Right renal pelvis (tissue), 4 donors: ENCODE results near the gene RGS11. TPM values are rescaled to one million over a fixed set of nuclear protein-coding genes. Genes with fewer than 3 reads are reported as not detected.

Experiments
- DNase-seq, 4 donors: peaks; one replicate each; pipeline ENCODE4 v3.0.0-alpha.2; 2013; ENCODE audit warnings: low read depth in 4 of 4, low spot score in 3 of 4, missing footprints in 1 of 4
- polyA plus RNA-seq, 4 donors: library from polyadenylated mRNA; unstranded; fragments of 120-200 nt; gene quantifications; one replicate each; pipeline ENCODE4 v1.2.1, GENCODE V29; 2013; ENCODE audit not compliant: insufficient read length in 4 of 4

The RGS11 gene
- polyA plus RNA-seq, 4 donors, result 0.68 to 2.8 (median 1.9) TPM

DNA sequence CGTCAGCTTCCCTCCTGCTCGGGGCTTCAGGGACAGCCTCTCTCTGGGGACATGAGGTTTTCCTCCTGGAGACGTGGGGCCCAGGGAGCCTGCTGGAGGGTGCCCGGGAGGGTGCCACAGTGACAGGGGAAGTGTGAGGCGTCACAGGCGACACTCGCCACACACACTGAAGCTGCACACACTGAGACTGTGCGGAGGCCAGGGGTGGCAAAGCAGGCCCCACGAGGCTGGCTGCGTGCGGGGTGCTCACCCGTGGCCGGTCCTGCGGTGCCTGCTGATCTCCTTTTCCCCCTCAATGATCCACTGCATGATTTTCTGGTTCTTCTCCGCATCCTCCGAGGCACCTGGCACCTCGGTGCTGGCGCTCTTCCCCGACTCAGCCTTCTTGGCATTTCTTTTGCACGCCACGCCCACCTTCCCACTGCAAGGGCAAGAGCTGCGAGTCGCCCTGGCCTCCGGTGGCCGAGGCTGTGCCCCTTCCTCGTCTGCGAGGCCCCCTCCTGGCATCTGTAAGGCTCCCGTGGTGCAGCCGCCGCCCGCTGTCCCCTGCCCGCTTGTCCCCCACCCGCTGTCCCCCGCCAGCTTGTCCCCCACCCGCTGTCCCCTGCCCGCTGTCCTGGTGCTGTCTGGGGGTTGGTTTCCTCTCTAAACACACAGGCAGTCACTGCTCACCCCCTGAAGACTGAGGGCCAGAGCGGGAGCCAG lies 21.2 kb upstream of the RGS11 start:
- no peak for DNase-seq

DNA sequence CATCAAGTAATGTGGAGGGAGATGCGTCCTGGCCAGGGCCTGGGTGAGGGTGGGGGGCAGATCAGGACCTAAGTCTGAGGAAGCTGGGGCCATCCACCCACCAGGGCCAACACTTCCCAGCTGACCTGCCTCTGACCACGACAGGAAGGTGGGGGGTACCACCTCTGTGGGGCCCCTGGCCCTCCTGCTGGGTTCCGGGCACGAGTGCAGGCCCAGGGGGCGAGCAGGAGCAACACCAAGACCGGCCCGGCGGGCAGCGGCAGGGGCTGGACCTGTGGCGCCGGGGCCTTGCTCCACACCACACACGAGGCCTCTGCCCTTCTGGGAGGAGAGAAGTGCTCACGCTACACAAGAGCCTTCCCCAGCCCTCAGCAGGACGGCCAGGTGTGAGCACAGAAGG lies 20.5 kb upstream of the RGS11 start:
- DNase-seq, result no peak

DNA sequence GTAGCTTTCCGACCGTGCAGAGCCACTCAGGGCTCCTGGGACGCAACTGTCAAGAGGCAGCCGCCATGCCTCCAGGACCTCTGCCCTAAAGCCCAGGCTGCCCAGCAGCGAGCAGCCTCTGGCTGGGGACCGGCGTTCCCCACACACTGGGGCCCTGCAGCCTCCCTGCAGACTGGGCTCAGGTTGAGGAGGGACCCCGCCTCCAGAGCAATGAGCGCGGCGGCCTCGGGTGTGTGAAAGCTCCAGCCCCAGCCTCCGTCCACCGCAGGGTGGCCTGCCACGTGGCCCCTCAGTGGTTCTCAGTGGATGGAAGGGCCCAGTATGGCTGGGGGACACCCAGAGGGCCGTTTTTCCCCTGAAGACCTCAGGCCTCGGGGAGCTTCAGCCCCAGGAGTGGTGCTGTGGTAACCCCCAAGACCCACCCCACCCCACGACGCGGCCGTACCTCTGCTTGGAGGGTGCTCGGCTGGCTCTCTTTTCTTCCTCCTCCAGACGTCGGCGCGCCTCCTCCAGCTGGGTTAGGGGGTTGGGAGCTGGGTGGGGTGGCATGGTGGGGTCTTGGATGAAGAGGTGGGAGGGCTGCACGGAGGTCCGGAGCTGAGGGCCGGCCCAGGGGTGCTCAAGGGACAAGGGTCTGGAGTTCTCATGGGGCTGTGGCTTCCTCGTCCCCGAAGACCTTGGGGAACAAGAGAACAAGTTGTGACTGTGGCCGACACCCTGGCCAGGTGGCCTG lies 17.5 kb upstream of the RGS11 start:
- no peak for DNase-seq

DNA sequence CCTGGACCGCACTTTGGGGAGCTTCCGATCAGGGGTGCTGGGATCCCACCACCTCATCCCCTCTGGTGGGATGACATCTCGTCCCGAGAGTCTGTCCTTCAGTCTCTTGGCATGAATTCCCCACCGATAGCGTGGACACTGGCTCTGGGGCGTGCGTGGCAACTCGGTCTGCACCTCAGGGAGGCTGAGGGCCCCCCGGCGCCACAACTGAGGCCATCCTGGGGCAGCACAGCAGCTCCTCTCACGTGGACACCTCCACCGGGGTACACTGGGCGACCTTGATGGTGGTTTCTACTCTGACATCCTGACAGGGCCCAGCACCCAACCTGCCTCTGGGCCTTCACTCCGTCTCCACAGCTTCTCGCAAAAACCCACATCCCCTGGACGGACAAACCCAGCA lies 15.8 kb upstream of the RGS11 start:
- DNase-seq, result no peak

DNA sequence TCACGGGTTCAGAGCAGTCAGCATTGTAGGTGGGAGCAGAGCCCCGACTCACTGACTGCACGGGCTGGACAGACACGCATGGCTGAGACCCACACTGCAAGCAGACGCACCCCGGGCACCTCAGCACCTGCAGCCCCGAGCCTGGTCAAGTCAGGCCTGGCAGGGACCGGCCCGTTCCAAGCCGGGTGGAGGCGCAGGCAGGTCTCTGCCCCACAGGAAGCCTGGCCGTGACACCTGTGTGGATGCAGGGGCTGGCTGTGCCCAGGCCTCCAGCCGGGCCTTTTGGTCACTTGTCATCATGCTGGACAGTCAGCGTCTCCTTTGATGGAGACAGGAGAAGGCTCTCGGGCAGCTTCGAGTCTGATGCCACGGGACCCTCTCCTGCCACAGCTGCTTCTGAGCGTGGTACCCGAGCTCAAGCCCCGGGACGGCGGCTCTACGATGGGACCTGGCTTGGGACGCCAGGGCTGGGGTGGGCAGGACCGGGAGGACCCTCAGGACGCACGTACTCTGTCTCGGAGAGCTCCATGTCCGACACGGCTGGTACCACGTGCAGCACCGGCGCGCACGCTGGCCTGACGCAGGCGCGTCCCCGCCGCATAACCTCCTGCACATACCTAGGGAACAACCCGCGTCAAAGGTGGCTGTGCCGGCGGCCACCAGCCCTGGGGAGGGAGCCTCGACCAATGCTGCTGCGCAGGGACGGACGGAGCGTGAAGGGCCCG lies 15.1 kb upstream of the RGS11 start:
- DNase-seq, result no peak

DNA sequence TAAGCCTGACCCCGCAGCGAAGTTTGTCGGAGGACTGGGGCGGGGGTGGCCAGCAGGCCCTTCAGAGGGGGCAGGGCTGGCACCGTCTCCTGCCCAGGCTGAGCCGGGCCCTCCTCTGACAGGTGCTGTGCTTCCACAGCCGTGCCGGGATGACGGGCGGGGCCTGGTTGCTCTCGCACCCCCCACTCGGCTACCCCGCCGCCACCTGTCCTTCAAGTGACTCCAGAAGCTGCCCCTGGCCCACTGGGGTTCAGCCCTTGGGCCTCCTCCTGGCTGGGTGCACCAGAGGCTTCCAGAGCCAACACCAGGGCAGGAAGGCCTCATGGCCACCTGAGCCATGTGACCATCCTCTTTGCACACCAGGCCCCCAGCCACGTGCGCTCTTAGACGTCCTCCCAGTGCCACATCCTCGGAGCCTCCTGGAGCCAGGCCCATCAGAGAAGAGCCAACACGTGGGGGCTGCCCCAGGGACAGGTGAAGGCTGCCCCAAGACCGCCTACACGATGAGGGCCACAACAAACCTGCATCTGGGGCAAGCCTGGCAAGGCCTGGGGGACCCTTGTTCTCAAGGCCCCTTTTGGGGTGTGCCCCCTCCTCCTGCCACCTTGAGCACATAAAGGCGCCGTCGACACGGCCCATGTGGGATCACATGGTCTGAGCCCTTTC lies 14.4 kb upstream of the RGS11 start:
- DNase-seq, result no peak

DNA sequence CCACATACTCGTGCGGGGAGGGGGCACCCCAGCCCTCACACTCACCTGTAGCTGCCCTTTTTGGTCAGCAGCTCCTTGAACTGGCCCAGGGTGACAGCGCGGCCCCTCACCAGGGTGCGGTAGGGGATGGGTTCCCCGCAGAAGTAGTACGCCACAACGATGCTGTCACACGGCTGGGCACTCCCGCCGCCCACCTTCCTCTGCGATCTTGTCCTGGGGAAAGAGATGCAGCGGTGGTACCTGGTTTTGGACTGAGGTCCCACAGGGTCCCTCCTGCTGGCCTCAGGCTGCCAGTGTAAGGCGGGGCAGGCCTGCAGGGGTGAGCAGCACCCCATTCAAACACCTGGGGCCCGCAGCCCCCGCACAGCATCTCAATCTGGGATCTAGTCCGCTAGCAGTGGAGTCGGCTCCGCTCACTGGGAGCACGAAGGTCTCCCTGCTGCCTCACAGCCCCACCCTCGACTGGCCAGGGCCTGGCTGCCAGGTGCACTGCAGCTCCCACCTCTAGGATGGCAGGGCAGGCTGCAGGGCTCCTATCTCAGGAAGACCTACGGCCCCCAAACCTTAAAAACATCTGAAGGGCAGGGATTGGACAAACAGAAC lies 13.8 kb upstream of the RGS11 start:
- DNase-seq, result no peak

DNA sequence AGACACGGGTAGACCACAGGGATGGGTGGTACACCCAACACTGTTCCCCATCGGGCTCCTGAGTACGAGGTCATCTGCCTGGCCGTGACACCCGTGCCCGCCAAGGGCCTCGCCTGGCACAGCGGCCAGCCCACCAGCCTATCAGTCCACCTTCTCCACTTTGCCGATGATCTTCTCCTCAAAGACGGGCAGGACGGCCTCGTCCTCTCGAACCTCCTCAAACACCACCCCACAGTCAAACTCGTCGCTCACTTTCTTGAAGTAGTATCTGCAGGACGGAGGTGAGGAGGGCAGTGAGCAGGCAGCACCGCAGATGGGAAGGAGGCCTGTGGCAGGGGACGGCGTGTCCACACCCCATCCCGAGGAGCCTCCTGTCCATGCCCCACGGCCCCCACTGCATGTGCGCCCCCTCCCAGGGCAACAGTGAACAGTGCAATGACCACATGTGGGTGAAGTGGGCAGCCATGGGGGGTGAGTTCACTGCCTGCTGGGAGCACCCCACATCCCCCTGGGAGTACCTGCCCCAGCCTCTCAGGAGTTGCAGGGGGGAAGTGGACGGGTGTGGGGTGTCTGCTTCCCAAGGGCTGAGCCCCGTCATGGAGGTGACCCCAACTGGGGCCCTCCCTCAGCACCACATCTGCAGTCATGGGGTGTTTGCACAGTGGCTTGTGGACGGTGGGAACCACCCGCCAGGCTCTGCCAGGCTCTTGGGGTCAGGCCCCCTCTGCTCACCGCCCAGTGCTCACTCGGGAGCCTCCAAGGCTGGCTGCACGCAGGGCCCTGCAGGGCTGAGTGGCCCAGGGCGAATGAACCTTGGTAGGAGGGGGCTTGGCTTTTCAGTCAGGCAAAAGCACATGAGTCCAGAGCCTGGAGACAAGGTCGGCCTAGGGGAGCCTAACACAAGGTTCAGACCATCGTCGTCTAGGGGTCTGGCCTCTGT lies 12.5 kb upstream of the RGS11 start:
- DNase-seq, result no peak

DNA sequence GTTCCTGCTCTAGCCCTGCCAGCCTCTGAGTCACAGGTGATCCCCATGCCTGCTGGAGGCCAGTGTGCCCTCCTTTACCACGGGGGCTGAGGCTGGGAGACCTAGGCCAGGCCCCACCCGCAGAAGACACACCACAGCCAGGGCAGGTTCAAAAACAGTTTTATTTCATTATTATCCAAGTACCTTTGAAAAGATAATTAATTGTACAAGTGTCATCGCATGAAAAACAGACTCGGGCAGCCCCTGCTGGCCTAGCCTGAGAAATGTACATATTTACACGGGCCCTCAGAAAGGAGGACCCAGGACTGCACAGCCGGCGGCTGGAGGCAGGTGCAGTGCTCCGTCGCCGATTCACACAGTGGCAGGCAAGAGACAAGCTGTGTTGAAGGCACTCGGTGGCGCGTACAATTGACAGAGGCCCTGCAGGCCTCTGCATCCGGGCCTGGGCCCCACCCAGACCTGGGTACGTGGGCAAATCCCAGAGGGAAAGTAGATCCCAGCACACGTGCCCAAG lies 11.6 kb upstream of the RGS11 start:
- no peak for DNase-seq

DNA sequence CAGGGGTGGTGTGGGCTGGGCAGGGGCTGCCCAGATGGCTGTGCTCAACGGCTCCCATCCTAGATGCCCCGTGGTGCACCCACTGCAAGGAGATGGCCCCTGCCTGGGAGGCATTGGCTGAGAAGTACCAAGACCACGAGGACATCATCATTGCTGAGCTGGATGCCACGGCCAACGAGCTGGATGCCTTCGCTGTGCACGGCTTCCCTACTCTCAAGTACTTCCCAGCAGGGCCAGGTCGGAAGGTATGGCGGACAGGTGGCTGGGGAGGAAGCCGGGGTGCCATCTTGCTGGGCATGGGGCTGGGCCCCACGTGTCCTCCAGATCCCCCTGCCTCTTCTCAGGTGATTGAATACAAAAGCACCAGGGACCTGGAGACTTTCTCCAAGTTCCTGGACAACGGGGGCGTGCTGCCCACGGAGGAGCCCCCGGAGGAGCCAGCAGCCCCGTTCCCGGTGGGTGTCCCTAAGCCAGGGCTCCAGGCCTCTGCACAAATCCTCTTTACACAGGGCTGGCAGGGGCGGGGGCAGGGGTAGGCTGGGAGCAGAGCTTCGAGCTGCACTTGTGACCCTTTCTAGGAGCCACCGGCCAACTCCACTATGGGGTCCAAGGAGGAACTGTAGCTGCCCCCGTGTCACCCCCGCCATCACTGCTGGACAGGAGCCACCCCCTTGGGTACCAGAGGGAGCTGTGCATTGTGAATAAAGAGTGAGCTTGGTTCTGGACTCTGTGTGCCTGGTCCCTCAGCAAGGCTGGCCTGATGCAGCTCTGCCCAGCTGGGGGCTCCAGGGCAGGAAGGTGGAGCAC lies 10.9 kb upstream of the RGS11 start:
- DNase-seq, result no peak

DNA sequence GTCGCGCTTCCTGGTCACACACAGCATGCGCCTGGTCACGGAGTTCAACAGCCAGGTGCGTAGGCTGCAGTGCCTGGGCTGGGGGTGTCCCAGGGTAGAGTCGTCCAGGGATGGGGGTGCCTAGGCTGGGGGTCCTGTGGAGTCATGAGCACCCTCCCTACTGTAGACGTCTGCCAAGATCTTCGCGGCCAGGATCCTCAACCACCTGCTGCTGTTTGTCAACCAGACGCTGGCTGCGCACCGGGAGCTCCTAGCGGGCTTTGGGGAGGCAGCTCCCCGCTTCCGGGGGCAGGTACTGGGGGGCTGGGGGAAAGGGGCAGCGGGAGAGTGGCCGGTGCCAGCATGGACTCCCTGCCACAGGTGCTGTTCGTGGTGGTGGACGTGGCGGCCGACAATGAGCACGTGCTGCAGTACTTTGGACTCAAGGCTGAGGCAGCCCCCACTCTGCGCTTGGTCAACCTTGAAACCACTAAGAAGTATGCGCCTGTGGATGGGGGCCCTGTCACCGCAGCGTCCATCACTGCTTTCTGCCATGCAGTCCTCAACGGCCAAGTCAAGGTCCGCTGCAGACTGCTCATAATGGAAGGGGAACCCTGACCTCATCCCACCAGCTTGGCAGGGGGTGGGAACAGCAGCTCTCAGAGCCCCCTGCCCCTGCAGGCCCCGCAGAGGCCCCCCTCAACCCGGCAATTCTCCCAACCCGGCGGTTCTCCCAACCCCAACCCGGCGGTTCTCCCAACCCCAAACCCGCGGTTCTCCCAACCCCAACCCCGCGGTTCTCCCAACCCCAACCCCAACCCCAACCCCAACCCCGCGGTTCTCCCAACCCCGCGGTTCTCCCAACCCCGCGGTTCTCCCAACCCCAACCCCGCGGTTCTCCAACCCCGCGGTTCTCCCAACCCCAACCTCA lies 9.7 kb upstream of the RGS11 start:
- DNase-seq, result no peak

DNA sequence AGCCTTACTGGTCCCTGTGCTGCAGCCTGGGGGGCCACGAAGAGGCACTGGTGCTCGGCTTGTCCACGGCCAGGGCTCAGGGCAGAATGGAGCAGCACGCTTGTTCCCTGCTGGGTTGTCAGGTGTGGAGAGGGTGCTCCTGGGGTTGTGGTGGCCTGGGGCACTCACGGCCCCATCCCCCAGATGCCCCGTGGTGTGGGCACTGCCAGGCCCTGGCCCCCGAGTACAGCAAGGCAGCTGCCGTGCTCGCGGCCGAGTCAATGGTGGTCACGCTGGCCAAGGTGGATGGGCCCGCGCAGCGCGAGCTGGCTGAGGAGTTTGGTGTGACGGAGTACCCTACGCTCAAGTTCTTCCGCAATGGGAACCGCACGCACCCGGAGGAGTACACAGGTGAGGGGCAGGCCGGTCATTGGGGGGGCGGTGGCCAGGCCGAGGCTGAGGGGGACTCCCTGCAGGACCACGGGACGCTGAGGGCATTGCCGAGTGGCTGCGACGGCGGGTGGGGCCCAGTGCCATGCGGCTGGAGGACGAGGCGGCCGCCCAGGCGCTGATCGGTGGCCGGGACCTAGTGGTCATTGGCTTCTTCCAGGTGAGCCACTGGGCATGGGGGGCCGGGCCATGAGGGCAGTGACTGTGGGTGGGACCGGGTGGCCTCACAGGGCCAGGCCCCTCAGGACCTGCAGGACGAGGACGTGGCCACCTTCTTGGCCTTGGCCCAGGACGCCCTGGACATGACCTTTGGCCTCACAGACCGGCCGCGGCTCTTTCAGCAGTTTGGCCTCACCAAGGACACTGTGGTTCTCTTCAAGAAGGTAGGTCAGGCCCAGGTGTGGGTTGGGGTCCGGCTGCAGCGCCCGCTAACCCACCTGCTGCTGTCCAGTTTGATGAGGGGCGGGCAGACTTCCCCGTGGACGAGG lies 8.7 kb upstream of the RGS11 start:
- DNase-seq, result no peak

DNA sequence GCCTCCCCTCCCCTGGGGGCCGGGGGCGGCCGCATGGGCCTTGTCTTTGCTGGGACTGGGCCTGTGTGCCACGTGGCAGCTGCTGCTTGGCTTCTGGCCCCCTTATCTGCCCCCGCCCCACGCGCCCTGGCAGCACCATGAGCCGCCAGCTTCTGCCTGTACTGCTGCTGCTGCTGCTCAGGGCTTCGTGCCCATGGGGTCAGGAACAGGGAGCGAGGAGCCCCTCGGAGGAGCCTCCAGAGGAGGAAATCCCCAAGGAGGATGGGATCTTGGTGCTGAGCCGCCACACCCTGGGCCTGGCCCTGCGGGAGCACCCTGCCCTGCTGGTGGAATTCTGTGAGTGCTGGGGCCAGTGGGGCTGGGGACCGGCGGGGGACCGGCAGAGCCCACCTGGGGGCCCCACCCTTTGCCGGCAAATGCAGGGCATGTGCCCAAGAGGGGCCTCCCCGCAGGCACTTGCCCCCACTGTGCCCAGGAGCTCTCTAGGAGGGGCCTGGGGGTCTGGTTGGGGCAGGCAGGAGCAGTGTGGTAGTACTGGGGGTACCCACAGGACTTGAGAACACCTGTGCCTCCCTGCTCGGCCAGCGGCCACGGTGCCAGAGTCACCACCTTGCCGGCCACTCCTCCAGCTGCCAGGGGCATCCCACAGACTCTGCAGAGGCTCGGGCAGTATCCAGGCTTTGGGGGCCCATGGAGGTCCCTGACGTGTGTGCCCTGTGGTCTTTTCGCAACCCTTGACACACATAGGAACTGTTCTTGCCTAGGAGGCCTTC lies 7.5 kb upstream of the RGS11 start, which contains the start of gene PDIA2:
Gene PDIA2 (plus strand): TSS at position 132 of the 773 bp plus-strand sequence. CDS start 6 bp downstream, at position 138.
- DNase-seq, result no peak

DNA sequence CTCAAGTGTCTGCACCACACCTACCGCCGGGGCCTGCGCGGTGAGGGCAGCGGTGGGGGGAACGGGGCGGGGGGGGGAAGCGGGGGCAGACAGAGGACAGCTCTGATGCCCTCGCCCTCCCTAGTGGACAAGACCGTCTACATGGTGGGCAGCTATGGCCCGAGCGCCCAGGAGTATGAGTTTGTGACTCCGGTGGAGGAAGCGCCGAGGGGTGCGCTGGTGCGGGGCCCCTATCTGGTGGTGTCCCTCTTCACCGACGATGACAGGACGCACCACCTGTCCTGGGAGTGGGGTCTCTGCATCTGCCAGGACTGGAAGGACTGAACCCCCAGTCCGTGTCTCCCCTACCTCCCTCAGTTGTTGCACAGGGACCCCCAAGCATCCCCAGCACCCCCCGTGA lies 6.7 kb upstream of the RGS11 start:
- no peak for DNase-seq

DNA sequence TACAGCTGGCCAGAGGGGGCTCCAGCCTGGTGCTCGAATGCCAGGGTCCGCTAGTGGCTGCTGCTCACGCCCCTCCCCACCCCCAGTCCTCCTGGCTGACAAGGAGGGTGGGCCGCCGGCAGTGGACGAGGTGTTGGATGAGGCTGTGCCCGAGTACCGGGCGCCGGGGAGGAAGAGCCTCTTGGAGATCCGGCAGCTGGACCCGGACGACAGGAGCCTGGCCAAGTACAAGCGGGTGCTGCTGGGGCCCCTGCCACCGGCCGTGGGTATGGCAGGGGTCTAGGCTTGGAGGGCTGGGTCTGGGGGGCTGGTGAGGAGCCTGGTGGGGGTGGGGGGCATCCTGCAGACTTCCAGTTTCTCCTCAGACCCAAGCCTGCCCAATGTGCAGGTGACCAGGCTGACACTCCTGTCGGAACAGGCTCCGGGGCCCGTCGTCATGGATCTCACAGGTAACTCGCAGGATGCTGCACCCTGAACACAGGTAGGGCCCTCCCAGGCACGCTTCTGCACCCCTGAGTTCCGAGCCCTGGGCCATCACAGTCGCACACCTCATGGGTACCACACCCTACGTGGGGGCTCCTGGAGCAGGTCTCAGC lies 6.0 kb upstream of the RGS11 start:
- no peak for DNase-seq
